HEK293T (cell line): ENCODE measurements around the gene CREB3L1.

Source experiments
- ARNT ChIP-seq: fragments of 450-650 bp; IDR thresholded peaks from 2 replicates; pipeline ENCODE4 v1.6.1; 2017; ENCODE audit warnings: mild to moderate bottlenecking
- BHLHE40 ChIP-seq: fragments of 450-650 bp; IDR thresholded peaks from 2 replicates; pipeline ENCODE4 v1.6.1; 2016; ENCODE audit warnings: mild to moderate bottlenecking, moderate library complexity, borderline replicate concordance
- FOXA1 ChIP-seq: fragments of 450-650 bp; IDR thresholded peaks from 2 replicates; pipeline ENCODE4 v1.6.1; 2016; ENCODE audit warnings: mild to moderate bottlenecking
- FOXM1 ChIP-seq: fragments of 450-650 bp; IDR thresholded peaks from 2 replicates; pipeline ENCODE4 v1.6.1; 2017; ENCODE audit warnings: mild to moderate bottlenecking, borderline replicate concordance
- HDGF ChIP-seq: fragments of 450-650 bp; IDR thresholded peaks from 2 replicates; pipeline ENCODE4 v1.6.1; 2017; ENCODE audit warnings: antibody characterized with exemption, borderline replicate concordance
- LEF1 ChIP-seq: fragments of 450-650 bp; IDR thresholded peaks from 2 replicates; pipeline ENCODE4 v1.6.1; 2017; ENCODE audit warnings: mild to moderate bottlenecking, borderline replicate concordance
- NFRKB ChIP-seq: fragments of 450-650 bp; IDR thresholded peaks from 2 replicates; pipeline ENCODE4 v1.6.1; 2016; ENCODE audit warnings: mild to moderate bottlenecking, moderate library complexity
- SP1 ChIP-seq: fragments of 450-650 bp; IDR thresholded peaks from 2 replicates; pipeline ENCODE4 v1.6.1; 2017
- TARDBP ChIP-seq: fragments of 450-650 bp; IDR thresholded peaks from 2 replicates; pipeline ENCODE4 v1.6.1; 2016

GRCh38 chr11:46364791-46365190, 87.3 kb downstream of the CREB3L1 start:
- TF ChIP-seq NFRKB (no peak), ARNT (no peak), HDGF (no peak), FOXA1 (no peak), LEF1 (no peak), TARDBP (no peak), BHLHE40 (no peak), FOXM1 (no peak), SP1 (no peak)
